GM21786 (cell line): ENCODE measurements around the gene PRR5L.
A peak's percentile ranks its signal among the peaks of the same experiment; 100 is the strongest.
"Not testable (repeated sequence)": the region's sequence is repeated elsewhere in the genome, so short reads cannot be mapped to it uniquely, and the experiment has no call there.

Experiments used
- ATAC-seq: cut with Tn5 transposase; IDR thresholded peaks from one replicate; pipeline ENCODE4 v1.9.1; 2021; ENCODE audit not compliant: unreplicated experiment

The PRR5L gene

DNA sequence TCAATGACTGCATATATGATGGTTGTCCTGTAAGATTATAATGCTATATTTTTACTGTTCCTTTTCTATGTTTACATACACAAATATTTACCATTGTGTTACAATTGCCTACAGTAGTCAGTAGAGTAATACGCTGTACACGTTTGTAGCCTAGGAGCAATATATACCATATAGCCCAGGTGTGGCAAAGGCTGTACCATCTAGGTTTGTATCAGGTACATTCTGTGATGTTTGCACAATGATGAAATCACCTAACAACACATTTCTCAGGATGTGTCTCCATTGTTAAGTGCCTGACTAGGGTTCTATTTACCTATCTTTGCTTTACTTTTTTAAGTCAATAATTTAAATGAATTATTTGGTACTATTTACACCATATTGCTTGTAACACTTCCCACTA, 21.9 kb downstream of the PRR5L start:
- ATAC-seq = no peak

DNA sequence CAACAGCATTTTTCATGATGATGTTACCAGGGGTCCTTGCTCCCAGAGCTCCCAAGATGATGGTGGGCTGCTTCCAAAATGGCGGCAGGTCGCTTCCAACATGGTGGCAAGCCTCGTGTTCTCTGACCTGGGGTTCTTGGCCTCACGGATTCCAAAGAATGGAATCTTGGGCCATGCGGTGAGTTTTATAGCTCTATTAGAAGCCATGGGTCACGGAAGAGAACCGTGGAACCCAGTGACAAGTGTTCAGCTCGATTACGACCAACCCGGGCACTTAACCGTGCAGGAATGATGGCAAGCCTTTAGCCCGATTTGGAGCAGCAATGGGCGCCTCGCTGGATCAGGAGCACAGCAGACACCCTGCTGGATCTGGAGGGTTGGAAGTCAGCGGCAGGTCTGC, 28.9 kb downstream of the PRR5L start:
- ATAC-seq = not testable (repeated sequence)

DNA sequence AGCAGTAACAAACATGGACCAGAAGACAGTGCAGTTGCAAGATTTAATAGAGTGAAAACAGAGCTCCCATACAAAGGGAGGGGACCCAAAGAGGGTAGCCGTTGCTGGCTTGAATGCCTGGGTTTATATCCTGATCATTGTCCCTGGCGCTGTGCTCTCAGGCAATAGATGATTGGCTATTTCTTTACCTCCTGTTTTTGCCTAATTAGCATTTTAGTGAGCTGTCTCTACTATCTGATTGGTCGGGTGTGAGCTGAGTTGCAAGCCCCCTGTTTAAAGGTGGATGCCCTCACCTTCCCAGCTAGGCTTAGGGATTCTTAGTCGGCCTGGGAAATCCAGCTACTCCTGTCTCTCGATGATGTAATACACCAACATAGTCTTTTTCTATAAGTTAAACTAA, 29.3 kb downstream of the PRR5L start:
- ATAC-seq = not testable (repeated sequence)

DNA sequence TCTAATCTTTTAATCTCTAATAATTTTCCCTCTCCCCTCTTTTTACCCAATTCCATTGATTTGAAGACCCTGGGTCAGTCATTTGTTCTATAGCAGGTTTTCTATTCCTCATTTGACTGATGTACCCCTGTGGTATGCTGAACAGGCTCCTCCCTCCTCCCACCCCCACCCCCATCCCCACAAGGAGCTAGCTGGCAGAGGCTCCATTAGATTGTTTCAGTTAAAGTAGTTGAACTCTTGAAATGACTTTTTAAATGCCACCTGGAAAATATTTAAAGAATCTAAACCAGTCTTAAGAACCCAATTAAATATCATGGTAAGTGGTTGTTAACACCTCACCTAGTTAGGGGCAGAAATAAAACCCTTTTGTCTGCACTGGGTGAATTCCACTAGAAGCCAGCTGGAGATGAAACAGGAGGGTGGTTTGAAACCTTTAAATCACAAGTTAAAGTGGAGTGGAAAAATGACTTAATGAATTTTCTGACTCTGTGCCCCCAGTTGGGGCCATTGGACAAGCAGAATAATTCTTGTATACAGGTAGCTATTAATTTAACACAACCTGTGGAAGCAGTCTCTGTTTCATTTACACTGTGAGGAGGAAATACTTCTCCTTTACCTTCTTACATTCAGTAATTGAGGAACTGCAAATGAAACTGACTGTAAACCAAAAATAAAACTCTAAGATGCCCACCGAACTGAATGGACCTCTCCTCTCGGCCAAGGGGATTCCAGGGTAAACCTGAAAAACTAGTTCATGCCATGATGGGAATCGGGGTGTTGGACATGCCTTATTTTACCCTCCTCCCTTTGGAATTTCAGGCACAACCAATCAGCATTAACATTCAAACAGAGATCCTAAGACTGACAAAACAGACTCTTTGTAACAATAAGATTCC, 30.7 kb downstream of the PRR5L start:
- ATAC-seq = peak; percentile 83

DNA sequence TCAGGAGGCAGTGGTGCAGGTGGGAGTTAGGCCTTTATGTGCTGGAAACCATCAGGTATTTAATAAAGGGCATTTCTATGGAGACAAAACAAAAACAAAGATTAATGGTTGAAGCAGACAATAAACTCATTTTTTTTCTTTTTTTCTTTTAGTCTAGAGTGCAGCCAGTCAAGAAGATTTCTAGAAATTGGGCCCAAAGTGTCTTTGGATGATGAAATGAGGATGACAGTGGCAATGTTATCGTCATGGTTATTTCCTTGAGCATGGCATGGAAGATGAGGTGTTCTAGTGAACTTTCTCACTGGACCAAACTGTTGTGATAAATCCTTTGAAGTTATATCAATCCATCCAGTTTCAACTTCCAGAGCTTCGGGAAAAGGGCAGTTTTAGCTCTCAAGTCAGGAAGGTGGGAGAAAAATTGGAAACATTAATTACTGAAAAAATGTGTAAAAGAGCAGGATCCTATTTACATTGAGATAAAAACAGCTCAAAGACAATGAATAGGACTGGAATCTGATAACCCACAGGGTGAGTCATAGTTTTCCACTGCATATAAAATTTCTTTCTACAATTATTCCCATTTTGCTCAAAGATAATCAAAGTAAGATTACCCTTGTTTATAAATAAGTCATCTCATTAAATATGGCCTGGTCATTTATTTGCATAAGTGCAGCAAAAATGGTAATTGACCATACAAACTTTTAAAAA, 33.0 kb downstream of the PRR5L start:
- ATAC-seq = no peak

DNA sequence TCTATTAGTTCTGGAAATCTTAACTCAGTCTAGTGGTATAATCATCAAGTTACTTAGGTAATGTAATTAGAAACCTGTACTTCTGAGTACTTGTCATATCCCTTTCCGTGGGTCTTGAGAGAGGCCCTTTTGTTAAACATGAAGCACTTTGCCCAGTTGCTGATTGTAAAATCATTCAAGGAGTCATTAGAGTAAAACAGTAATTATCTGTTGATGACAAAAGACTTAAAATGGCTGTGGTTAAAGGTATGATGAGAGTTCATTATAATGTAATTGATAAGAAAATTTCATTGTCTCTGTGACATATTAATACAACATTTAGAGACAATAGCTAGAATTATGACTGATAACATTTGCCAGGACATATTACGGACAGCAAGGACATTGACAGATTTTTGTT, 34.3 kb downstream of the PRR5L start:
- no peak for ATAC-seq

DNA sequence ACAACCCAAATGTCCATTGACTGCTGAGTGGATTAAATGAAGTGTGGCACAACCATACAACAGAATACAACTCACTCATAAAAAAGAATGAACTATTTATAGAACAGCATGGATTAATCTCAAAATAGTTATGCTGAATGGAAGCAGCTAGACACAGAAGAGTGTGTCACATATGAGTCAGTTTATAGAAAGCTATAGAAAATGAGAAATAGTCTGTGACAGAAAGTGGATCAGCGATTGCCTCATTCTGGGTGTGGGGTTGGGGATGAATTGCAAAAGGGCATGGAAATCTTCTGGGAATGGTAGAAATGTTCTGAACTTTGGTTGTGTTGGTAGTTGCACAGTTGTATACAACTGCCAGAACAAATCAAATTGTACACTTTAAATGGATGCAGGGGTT, 37.4 kb downstream of the PRR5L start:
- no peak for ATAC-seq

DNA sequence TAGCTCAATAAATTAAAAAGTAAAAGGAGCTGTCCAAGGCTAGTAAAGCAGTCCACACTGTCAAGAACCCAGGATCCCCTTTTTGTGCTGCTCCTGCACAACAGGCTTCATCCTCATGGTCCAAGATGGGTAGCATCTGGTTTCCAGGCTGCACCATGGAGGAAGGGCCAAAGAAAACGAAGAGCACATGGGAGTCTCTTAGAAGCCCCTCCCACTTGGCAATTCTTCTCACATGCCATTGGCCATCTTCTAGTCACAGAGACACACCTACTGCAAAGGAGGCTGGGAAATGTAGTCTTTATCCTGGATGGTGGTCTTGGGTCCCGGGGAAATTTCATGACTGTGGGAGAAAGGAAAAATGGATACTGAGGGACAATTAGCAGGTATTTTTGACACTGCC, 37.8 kb downstream of the PRR5L start:
- no peak for ATAC-seq

DNA sequence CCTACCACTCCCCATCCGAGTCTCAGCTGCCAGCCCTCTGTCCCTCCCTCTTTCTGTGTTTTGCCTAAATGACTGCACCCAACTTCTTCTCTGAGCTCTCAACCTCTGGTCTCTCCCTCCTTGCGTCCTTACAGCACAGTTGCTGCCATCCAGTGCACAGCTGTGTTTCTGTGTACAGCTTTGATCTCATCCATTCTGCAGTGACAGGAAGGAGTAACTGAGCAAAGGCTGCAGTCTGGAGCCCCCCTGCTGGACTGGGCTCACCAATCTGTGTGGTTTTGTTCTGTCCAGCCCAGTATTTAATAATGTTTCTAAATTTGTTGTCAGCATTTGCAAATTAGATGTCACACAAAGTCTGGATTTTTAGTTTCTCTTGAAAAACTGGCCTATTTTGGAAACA, 43.8 kb downstream of the PRR5L start:
- ATAC-seq = no peak

DNA sequence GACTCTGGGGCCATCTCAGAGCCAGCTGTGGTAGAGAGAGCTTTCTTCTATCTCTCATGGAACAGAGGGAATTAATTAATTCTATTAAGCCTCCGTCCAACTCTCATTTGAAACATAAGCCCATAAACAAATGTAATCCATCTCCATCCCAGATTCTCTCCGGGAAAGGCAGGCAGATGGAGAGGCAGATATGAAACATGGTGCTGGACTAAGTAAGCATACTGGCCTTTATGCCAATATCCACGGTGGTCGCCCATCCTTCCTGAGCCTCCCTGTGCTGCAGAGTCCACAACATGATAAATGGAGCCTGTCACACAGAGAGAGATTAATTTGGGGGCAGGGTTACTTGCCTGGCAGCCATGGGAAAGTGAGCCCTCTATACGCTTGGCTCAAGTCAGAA, 44.8 kb downstream of the PRR5L start:
- no peak for ATAC-seq

DNA sequence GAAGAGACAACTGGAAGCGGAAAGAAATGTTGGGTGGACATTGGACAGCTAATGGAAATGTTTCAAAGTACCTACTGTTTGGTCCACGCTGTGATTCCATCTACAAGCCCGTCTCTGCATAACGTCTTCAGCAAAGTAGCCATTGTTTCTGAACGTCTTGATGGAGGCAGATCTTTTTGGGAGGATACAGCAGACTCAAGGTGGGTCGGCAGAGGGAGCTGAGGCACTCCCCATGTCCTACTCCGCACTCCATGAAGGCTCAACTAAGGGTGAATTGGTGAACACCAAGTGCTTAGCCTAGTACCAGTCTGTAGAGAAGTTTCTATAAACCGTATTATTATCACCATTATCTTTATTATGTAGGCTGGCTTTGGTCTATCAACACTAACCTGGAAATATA, 45.8 kb downstream of the PRR5L start:
- no peak for ATAC-seq

DNA sequence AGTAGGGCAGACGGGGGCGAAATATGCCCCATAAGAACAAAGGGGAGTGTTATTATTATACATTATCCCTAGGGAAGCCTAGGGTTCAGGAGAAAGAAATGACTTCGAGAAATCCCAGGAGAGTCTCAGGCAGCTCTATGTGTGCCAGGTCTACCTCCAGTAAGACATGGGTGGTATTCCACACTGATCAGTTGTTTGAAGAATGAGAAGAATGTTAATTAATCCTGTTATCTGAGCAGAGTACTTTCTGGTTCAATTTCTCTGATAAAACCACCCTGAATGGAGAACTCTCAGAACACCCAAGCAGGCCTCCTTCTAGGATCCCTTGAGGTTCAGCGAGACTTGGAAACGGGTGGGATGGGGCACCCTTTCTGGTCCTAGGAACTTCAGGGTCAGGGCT, 46.2 kb downstream of the PRR5L start:
- no peak for ATAC-seq

DNA sequence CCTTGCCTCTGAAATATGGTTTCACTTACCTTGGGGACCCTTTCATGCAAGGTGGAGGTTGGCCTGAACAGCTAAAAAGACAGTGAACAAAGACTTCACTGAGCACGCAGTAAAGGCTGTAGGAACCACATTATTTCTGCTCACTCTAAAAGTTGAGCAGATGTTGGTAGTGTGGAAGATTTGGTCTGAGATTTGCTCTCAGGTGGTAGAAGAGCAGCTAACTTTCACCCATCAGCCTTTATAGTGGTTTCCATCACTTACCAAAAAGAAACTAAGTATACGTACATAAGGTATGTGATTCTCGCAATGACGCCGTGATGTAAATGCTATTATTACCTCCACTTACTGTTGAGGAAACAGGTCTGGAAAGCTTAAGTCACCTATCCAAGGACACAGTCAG, 47.3 kb downstream of the PRR5L start:
- ATAC-seq = no peak

DNA sequence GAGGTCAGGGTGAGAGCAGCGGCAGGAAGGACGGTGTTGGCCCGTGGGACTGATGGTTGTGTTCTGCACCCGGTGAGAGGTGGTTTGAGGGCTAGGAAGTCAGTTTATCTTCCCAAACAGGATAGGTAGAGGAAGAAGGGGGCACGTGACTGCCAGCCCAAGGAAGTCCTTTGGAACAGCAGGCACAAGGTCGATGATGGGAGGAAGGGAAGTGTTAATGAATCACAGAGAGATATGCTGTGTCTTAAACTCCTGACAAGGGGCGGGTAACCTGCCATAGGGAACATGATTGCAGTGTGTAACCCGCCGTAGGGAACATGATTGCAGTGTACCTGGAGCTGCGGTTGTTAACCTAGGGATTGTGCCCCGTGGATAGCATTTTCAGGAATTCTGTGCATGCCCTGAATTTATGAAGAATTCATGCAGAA, 49.0 kb downstream of the PRR5L start:
- ATAC-seq = no peak

DNA sequence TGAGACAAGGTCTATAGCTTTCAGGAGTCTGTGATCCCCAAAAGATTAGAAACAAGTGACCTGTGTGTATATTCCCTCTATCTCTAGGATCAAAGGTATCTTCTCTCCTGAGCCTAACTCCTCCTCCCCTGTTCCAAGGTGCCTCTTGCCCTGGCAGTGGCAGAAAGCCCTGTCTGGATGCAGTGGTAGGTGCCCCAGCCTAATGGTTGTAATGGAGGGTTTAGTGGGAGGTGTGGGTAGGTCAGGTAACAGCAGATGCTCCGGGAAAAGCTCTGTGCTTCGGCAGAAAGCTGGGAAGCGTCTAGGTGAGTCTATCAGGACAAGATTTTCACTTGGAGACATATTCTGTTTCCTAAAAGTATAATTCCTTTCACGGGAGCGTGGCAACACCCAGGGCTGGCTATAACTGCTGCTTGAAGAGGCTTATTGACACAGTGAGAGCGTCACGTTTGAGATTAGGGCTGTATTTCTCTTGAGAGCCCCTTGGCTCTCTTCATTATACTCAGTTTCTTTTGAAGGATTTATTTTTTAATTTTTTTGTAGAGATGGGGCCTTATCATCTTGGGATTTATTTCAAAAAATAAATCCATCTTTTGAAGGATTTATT, 49.5 kb downstream of the PRR5L start:
- ATAC-seq = no peak

DNA sequence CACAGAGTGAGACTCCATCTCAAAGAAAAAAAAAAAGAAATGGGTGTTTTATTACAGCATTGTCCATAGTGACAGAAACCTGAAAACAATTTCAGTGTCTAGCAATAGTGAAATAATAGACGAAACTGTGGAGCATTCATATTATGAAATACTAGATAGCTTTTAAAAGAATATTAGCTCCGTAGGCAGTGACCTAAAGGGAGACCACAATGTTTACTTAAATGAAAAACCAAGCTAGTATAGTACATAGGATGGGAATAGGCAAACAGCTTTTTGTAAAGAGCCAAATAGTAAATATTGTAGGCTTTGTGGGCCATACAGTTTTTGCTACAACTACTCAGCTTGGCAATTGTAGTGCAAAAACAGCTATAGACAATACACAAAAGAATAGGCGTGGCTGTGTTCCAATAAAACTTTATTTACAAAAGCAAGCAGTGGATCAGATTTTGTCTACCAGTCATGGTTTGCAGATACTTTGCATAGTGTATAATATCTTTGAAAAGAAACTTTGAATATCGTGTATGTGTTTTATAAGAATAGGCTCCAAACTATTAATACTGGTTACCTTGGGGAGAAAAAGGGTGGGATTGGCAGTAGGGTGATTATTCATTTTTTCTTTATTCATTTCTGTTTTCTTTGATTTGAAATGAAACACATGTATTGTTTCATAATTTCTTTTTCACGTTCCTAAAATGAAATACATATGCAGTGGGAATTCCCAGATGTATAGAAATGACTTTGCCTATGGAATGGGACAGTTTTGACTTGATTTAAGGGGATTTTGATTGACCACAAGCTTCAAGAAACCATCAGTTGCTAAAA, 50.7 kb downstream of the PRR5L start:
- no peak for ATAC-seq

DNA sequence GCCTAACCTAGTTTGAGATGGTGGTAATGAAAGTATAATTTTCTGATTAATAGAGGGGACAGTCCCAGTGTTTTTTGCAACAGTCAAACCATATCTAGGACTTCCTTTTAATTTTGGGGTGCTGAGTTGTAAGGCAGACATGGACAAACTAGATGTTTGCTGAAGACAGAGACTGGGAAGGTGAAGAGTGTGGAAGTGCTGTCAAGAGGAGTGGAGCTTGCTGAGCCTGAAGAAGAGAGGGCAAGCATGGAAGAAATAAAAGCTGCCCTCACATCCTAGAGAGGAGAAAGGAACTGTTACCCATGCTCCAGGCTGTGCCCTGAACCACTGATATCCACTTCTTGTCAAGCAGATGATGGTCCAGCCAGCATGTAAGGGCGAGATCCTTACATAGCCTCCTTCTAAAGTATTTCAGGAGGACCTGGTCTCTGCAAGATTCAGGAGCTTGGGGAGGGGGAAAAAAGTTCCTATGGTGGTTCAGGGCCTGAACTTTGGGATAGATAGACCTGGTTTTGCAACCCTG, 51.4 kb downstream of the PRR5L start:
- no peak for ATAC-seq

DNA sequence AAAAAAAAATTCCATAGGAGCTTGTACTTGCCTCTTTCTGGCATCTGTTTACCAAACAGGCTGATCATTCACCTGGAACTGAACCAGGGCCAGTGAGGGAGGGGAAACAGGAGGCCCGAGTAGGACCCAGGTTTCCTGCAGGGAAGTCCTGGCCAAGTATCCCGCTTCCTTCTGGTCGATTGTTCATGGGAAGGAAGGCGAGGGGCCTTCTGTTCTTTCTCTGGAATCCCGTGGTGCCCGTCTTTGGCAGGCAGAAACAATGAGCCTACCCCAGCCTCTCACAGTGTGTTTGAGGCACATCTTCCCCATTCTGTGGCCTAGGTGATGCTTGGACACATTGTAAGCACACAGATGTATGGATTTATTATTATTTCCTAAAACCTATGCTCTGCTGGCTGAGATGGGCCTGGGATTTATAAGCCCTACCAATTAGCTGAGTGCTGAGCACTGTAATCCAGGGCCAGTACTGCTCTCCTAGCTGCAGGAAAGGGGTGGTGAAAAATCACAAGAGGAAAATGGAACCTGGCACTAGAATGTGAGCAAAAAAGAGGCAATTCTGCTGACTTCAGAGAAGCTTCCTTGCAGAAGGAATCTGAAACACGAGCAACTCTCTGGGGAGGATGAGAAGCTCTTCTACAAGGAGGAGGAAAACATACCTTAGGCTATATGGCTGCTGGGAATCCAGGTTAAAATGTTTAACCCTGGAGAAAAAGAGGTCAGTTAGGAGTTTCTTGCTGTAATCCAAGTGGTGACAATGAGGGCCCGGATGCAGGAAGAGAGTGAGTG, 53.5 kb downstream of the PRR5L start:
- no peak for ATAC-seq

DNA sequence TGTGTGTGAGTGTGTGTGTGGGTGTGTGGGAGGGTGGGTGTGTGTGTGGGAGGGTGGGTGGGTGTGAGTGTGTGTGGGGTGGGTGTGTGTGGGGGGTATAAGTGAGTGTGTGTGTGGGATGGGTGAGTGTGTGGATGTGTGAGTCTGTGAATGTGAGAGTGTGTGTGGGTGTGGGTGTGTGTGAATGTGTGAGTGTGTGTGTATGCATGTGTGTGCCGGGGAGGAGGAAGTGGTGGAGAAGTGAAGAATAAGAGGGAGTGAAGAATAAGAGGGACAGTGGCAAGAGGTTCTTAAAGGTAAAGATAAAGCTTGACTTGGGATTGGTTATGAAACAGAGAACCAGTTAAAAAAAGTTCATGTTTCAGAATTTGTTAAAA, 54.0 kb downstream of the PRR5L start:
- ATAC-seq = no peak

DNA sequence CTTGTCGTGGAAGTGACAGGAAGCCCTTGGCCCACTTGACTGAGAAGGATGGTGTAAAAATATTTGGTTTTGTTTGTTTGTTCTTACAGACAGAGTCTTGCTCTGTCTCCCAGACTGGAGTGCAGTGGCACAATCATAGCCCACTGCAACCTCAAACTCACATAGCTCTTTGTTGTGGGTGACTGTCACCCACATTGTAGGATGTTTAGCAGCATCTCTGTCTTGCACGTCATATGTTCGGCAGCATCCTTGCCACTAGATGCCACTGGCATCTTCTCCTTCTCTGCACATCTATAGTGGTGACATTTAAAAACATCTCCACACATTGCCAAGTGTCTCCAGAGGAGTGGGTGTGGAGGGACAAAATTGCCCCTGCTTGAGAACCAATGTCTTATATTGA, 56.8 kb downstream of the PRR5L start:
- no peak for ATAC-seq
